Amniotic stem cell (primary cell): ENCODE measurements around the gene PTPRM.

Experiments
- DNase-seq: peaks from one replicate; lab custom pipeline; 2025; lab: John Stamatoyannopoulos, UW

The PTPRM gene

GRCh38 chr18:8238507-8238906, 671.4 kb downstream of the PTPRM start:
- no peak for DNase-seq

- no peak for DNase-seq
Observed at GRCh38 chr18:8241731-8242130, 674.6 kb downstream of the PTPRM start.

GRCh38 chr18:8242151-8242696, 675.1 kb downstream of the PTPRM start:
- no peak for DNase-seq

GRCh38 chr18:8247700-8248099, 680.6 kb downstream of the PTPRM start:
- no peak for DNase-seq

- no peak for DNase-seq
Observed at GRCh38 chr18:8248576-8248975, 681.5 kb downstream of the PTPRM start.

GRCh38 chr18:8249811-8250210, 682.7 kb downstream of the PTPRM start:
- DNase-seq = no peak

GRCh38 chr18:8252371-8252770, 685.3 kb downstream of the PTPRM start:
- DNase-seq = no peak

GRCh38 chr18:8253944-8254343, 686.8 kb downstream of the PTPRM start:
- no peak for DNase-seq

- DNase-seq = no peak
Observed at GRCh38 chr18:8254654-8255053, 687.5 kb downstream of the PTPRM start.

- no peak for DNase-seq
Observed at GRCh38 chr18:8257851-8258434, 690.8 kb downstream of the PTPRM start.

GRCh38 chr18:8260319-8260718, 693.2 kb downstream of the PTPRM start:
- DNase-seq = no peak

GRCh38 chr18:8260827-8261226, 693.7 kb downstream of the PTPRM start:
- no peak for DNase-seq

GRCh38 chr18:8261651-8262091, 694.6 kb downstream of the PTPRM start:
- DNase-seq = no peak

- no peak for DNase-seq
Observed at GRCh38 chr18:8262221-8262620, 695.1 kb downstream of the PTPRM start.

GRCh38 chr18:8264116-8264515, 697.0 kb downstream of the PTPRM start:
- DNase-seq = no peak

- DNase-seq = no peak
Observed at GRCh38 chr18:8264861-8265411, 697.8 kb downstream of the PTPRM start.

GRCh38 chr18:8272254-8272653, 705.1 kb downstream of the PTPRM start:
- DNase-seq = no peak

- DNase-seq = no peak
Observed at GRCh38 chr18:8274370-8274769, 707.3 kb downstream of the PTPRM start.

- no peak for DNase-seq
Observed at GRCh38 chr18:8276406-8276805, 709.3 kb downstream of the PTPRM start.

GRCh38 chr18:8277270-8277669, 710.2 kb downstream of the PTPRM start:
- DNase-seq = no peak

GRCh38 chr18:8279346-8279745, 712.2 kb downstream of the PTPRM start:
- DNase-seq = no peak

GRCh38 chr18:8279781-8280330, 712.7 kb downstream of the PTPRM start:
- no peak for DNase-seq

- DNase-seq = no peak
Observed at GRCh38 chr18:8283891-8284585, 716.9 kb downstream of the PTPRM start.
